ENCODE results near the gene GP1BB. TPM values are rescaled to one million over a fixed set of nuclear protein-coding genes. Genes with fewer than 3 reads are reported as not detected.

The GP1BB gene
- total and polyA plus RNA-seq, 2 of the 13 experiments (the other 11 are each of a cell fraction or from before 2014, with no cell fraction given) = not detected

DNA sequence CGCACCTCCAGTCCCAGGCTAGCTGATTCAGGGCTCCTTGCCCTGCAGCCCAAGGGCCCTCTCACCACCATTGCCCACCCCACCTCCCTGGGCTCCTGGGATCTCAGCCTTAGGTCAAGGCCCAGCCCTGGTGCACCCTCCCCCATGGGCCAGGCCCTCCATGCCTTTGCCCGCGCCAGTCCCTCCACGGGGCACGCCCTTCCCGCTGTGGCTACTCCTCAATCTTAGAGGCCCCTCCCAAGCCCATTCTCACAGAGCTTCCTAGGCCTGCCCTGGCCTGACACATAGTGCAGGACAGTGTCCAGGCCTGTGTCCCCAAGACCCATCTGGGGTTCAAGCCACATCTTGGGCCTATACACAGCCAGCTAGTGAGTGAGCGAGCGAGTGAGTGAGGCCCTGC, 6.9 kb downstream of the GP1BB start (continued):
- TF ChIP-seq, protein P1, sequence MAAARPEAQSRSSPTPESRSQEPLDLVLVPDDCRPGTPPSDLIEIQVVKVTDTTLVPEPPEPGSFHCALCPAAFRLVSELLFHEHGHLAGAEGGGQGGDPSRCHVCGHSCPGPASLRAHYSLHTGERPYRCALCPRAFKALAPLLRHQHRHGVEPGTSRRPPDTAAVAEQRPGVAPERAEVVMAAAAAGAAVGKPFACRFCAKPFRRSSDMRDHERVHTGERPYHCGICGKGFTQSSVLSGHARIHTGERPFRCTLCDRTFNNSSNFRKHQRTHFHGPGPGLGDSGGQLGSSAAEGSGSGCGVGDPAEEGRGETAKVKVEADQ (CRISPR knock-in tag; IDR thresholded peaks at IDR 0.05; ENCODE audit: borderline replicate concordance) = no peak
- TF ChIP-seq, protein P2, sequence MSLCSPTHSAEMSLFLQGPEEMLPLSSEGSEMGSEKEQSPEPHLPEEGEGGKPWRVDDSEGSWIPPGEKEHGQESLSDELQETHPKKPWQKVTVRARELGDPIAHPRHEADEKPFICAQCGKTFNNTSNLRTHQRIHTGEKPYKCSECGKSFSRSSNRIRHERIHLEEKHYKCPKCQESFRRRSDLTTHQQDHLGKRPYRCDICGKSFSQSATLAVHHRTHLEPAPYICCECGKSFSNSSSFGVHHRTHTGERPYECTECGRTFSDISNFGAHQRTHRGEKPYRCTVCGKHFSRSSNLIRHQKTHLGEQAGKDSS (CRISPR knock-in tag; IDR thresholded peaks at IDR 0.05; ENCODE audit: borderline replicate concordance, low read depth) = no peak
- TF ChIP-seq, protein P3, sequence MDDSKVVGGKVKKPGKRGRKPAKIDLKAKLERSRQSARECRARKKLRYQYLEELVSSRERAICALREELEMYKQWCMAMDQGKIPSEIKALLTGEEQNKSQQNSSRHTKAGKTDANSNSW (CRISPR knock-in tag; IDR thresholded peaks at IDR 0.05; ENCODE audit: borderline replicate concordance) = 0 out of 2 replicates have a peak, but pooled peaks have one; percentile 4
- TF ChIP-seq, protein P4, sequence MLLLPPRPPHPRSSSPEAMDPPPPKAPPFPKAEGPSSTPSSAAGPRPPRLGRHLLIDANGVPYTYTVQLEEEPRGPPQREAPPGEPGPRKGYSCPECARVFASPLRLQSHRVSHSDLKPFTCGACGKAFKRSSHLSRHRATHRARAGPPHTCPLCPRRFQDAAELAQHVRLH (CRISPR knock-in tag; IDR thresholded peaks at IDR 0.05; ENCODE audit: borderline replicate concordance, low read depth) = no peak
- TF ChIP-seq, protein P5, sequence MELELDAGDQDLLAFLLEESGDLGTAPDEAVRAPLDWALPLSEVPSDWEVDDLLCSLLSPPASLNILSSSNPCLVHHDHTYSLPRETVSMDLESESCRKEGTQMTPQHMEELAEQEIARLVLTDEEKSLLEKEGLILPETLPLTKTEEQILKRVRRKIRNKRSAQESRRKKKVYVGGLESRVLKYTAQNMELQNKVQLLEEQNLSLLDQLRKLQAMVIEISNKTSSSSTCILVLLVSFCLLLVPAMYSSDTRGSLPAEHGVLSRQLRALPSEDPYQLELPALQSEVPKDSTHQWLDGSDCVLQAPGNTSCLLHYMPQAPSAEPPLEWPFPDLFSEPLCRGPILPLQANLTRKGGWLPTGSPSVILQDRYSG (CRISPR knock-in tag; IDR thresholded peaks at IDR 0.05) = no peak
- TF ChIP-seq ZKSCAN1 (IDR thresholded peaks at IDR 0.05; ENCODE audit: low read length) = no peak
- TF ChIP-seq ZFY (CRISPR knock-in tag; IDR thresholded peaks at IDR 0.05) = no peak
- 0 out of 2 replicates have a peak, but pooled peaks have one; percentile 48 for TF ChIP-seq ZNF776 (CRISPR knock-in tag; IDR thresholded peaks at IDR 0.05)
- TF ChIP-seq, protein P6, sequence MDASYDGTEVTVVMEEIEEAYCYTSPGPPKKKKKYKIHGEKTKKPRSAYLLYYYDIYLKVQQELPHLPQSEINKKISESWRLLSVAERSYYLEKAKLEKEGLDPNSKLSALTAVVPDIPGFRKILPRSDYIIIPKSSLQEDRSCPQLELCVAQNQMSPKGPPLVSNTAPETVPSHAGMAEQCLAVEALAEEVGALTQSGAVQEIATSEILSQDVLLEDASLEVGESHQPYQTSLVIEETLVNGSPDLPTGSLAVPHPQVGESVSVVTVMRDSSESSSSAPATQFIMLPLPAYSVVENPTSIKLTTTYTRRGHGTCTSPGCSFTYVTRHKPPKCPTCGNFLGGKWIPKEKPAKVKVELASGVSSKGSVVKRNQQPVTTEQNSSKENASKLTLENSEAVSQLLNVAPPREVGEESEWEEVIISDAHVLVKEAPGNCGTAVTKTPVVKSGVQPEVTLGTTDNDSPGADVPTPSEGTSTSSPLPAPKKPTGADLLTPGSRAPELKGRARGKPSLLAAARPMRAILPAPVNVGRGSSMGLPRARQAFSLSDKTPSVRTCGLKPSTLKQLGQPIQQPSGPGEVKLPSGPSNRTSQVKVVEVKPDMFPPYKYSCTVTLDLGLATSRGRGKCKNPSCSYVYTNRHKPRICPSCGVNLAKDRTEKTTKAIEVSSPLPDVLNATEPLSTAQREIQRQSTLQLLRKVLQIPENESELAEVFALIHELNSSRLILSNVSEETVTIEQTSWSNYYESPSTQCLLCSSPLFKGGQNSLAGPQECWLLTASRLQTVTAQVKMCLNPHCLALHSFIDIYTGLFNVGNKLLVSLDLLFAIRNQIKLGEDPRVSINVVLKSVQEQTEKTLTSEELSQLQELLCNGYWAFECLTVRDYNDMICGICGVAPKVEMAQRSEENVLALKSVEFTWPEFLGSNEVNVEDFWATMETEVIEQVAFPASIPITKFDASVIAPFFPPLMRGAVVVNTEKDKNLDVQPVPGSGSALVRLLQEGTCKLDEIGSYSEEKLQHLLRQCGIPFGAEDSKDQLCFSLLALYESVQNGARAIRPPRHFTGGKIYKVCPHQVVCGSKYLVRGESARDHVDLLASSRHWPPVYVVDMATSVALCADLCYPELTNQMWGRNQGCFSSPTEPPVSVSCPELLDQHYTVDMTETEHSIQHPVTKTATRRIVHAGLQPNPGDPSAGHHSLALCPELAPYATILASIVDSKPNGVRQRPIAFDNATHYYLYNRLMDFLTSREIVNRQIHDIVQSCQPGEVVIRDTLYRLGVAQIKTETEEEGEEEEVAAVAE (CRISPR knock-in tag; IDR thresholded peaks at IDR 0.05; ENCODE audit: borderline replicate concordance) = no peak
- TF ChIP-seq ZNF3 (CRISPR knock-in tag; IDR thresholded peaks at IDR 0.05) = no peak
- TF ChIP-seq ZBTB7A (CRISPR knock-in tag; IDR thresholded peaks at IDR 0.05) = no peak
- TF ChIP-seq, protein P7, sequence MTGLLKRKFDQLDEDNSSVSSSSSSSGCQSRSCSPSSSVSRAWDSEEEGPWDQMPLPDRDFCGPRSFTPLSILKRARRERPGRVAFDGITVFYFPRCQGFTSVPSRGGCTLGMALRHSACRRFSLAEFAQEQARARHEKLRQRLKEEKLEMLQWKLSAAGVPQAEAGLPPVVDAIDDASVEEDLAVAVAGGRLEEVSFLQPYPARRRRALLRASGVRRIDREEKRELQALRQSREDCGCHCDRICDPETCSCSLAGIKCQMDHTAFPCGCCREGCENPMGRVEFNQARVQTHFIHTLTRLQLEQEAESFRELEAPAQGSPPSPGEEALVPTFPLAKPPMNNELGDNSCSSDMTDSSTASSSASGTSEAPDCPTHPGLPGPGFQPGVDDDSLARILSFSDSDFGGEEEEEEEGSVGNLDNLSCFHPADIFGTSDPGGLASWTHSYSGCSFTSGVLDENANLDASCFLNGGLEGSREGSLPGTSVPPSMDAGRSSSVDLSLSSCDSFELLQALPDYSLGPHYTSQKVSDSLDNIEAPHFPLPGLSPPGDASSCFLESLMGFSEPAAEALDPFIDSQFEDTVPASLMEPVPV (CRISPR knock-in tag; IDR thresholded peaks at IDR 0.05) = 0 out of 2 replicates have a peak, but pooled peaks have one; percentile 0
- TF ChIP-seq, protein P8, sequence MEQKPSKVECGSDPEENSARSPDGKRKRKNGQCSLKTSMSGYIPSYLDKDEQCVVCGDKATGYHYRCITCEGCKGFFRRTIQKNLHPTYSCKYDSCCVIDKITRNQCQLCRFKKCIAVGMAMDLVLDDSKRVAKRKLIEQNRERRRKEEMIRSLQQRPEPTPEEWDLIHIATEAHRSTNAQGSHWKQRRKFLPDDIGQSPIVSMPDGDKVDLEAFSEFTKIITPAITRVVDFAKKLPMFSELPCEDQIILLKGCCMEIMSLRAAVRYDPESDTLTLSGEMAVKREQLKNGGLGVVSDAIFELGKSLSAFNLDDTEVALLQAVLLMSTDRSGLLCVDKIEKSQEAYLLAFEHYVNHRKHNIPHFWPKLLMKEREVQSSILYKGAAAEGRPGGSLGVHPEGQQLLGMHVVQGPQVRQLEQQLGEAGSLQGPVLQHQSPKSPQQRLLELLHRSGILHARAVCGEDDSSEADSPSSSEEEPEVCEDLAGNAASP (CRISPR knock-in tag; IDR thresholded peaks at IDR 0.05; ENCODE audit: borderline replicate concordance) = no peak
- TF ChIP-seq ZNF367 (CRISPR knock-in tag; IDR thresholded peaks at IDR 0.05; ENCODE audit: borderline replicate concordance) = no peak
- no peak for TF ChIP-seq ZFP41 (CRISPR knock-in tag; IDR thresholded peaks at IDR 0.05; ENCODE audit: borderline replicate concordance)
- no peak for TF ChIP-seq ZFYVE20 (CRISPR knock-in tag; IDR thresholded peaks at IDR 0.05; ENCODE audit: borderline replicate concordance, low read depth)

Measured in HepG2 (cell line).